Stimulated activated naive CD4-positive, alpha-beta T cell treated with Interleukin-2 at 50 U/mL for 16 hours (primary cell): ENCODE results near the gene PALM3.
A peak's percentile ranks its signal among the peaks of the same experiment; 100 is the strongest.

Experiments used
- DNase-seq: peaks from one replicate; lab custom pipeline; 2025; lab: John Stamatoyannopoulos, UW

The PALM3 gene

GRCh38 chr19:14061751-14062557, at the start of gene PALM3:
PALM3 (minus strand) TSS chr19:14062076; CDS start chr19:14061980, 96 bp downstream.
- DNase-seq, result no peak

- no peak for DNase-seq
Measured at GRCh38 chr19:14111486-14111885, 49.6 kb upstream of the PALM3 start.

GRCh38 chr19:14110650-14111049, 48.8 kb upstream of the PALM3 start:
- DNase-seq, result no peak

- DNase-seq, result no peak
Measured at GRCh38 chr19:14107581-14108461, 45.9 kb upstream of the PALM3 start.

- no peak for DNase-seq
Measured at GRCh38 chr19:14106840-14107239, 45.0 kb upstream of the PALM3 start.

GRCh38 chr19:14105680-14106079, 43.8 kb upstream of the PALM3 start:
- no peak for DNase-seq

- DNase-seq, result no peak
Measured at GRCh38 chr19:14103310-14103709, 41.4 kb upstream of the PALM3 start.

GRCh38 chr19:14102756-14103155, 40.9 kb upstream of the PALM3 start:
- DNase-seq, result no peak

GRCh38 chr19:14102102-14102696, 40.3 kb upstream of the PALM3 start:
- DNase-seq, result no peak

GRCh38 chr19:14101003-14101545, 39.2 kb upstream of the PALM3 start:
- DNase-seq, result no peak

GRCh38 chr19:14097532-14098151, 35.8 kb upstream of the PALM3 start:
- no peak for DNase-seq

- DNase-seq, result no peak
Measured at GRCh38 chr19:14096272-14096992, 34.6 kb upstream of the PALM3 start.

- no peak for DNase-seq
Measured at GRCh38 chr19:14094854-14095253, 33.0 kb upstream of the PALM3 start.

- DNase-seq, result no peak
Measured at GRCh38 chr19:14093117-14093823, 31.4 kb upstream of the PALM3 start.

- DNase-seq, result peak; percentile 43
Measured at GRCh38 chr19:14091813-14092462, 30.1 kb upstream of the PALM3 start.

- DNase-seq, result peak; percentile 62
Measured at GRCh38 chr19:14091081-14091812, 29.4 kb upstream of the PALM3 start.

- DNase-seq, result peak; percentile 84
Measured at GRCh38 chr19:14090509-14091080, 28.7 kb upstream of the PALM3 start, which contains the start of gene SAMD1. SAMD1 (minus strand) TSS chr19:14090751.

- peak; percentile 46 for DNase-seq
Measured at GRCh38 chr19:14089662-14090508, 28.0 kb upstream of the PALM3 start.
